Endodermal cell (in vitro differentiated cells): ENCODE data around the gene CGB1. TPM values are rescaled to one million over a fixed set of nuclear protein-coding genes. Genes with fewer than 3 reads are reported as not detected.

ENCODE experiments used
- DNase-seq: peaks from one replicate; pipeline ENCODE4 v3.0.0-alpha.2; 2017
- H3K27ac ChIP-seq: 2 replicates; pipeline ENCODE4 v1.5.1; 2013; ENCODE audit warnings: mild to moderate bottlenecking, low read depth, low read length, moderate library complexity
- H3K27me3 ChIP-seq: 2 replicates; pipeline ENCODE4 v1.6.1; 2013; ENCODE audit warnings: mild to moderate bottlenecking, low read length, moderate library complexity; ENCODE audit not compliant: insufficient read depth, control insufficient read depth, poor library complexity, severe bottlenecking
- H3K36me3 ChIP-seq: 2 replicates; pipeline ENCODE4 v1.7.0; 2013; ENCODE audit warnings: mild to moderate bottlenecking, low read length, moderate library complexity; ENCODE audit not compliant: control insufficient read depth, insufficient read depth
- H3K4me1 ChIP-seq: one replicate; pipeline ENCODE4 v1.7.0; 2013; ENCODE audit warnings: low read length; ENCODE audit not compliant: control insufficient read depth, insufficient read depth
- H3K4me3 ChIP-seq: 2 replicates; pipeline ENCODE4 v1.5.1; 2013; ENCODE audit warnings: mild to moderate bottlenecking, low read length, moderate library complexity
- H3K9ac ChIP-seq: 2 replicates; pipeline ENCODE4 v1.6.1; 2013; ENCODE audit warnings: mild to moderate bottlenecking, low read length, moderate library complexity; ENCODE audit not compliant: poor library complexity, severe bottlenecking; ENCODE audit errors: extremely low read depth
- H3K9me3 ChIP-seq: 2 replicates; pipeline ENCODE4 v1.6.1; 2013; ENCODE audit warnings: mild to moderate bottlenecking, low read length, moderate library complexity; ENCODE audit not compliant: control insufficient read depth
- H3K27ac Mint-ChIP-seq: 2 replicates; pipeline ENCODE4 v1.8.0; 2020; ENCODE audit warnings: mixed read lengths
- H3K27me3 Mint-ChIP-seq: 2 replicates; pipeline ENCODE4 v1.8.0; 2021; ENCODE audit warnings: mild to moderate bottlenecking, mixed read lengths; ENCODE audit not compliant: insufficient read depth
- H3K36me3 Mint-ChIP-seq: 2 replicates; pipeline ENCODE4 v1.8.0; 2020; ENCODE audit warnings: low read depth, mixed read lengths
- H3K4me1 Mint-ChIP-seq: 2 replicates; pipeline ENCODE4 v1.8.0; 2020; ENCODE audit warnings: mixed read lengths
- H3K4me3 Mint-ChIP-seq: 2 replicates; pipeline ENCODE4 v1.8.0; 2020; ENCODE audit warnings: mild to moderate bottlenecking, moderate library complexity, mixed read lengths
- H3K9me3 Mint-ChIP-seq: 2 replicates; pipeline ENCODE4 v1.8.0; 2020; ENCODE audit warnings: mild to moderate bottlenecking, mixed read lengths
- WGBS, 2 experiments: methylation state at CpG; one replicate each; pipeline versions ENCODE4 v1.1.5 to v1.1.7; 2013; ENCODE audit warnings: missing lambda C conversion rate in 2 of 2, mixed read lengths in 1 of 2; ENCODE audit not compliant: insufficient coverage in 1 of 2, insufficient read length in 1 of 2; 5-methylcytosine and 5-hydroxymethylcytosine counted together
- total RNA-seq, 2 donors: library from RNA; stranded (reverse); fragmentation: NEBNext Ultra II Directional in 1 of 2; extraction: Animal tissue kit (Norgen Biotek cat#: 25700) in 1 of 2; gene quantifications; 2 replicates in 1 of 2; 3 replicates in 1 of 2; pipeline ENCODE4 v1.2.1, GENCODE V29; 2021
- TF ChIP-seq, protein P1 (sequence below): fragments of 200-600 bp; sonication (generic); conservative IDR thresholded peaks from 2 replicates; pipeline ENCODE4 v1.5.0; 2021; ENCODE audit warnings: antibody characterized with exemption, mild to moderate bottlenecking

The CGB1 gene
- total RNA-seq, 2 donors from 2014 or later, result not detected

DNA sequence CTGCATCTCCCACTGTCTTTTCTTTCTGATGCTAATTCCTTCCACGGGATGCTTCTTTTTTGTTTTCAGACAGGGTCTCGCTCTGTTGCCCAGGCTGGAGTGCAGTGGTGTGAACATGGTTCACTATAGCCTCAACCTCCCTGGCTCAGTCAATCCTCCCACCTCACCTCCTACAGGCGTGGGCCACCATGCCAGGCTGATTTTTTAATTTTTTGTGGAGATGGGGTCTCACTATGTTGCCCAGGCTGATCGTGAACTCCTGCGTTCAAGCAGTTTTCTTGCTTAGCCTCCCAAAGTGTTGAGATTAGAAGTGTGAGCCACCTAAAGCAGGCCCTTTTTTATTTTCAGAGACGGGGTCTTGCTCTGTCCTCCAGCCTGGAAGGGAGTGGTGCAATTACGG lies 48.4 kb downstream of the CGB1 start:
- H3K27me3 Mint-ChIP-seq, result no peaks in the 10 kb centered on the region
- peaks cover 11% of the 10 kb centered on the region for H3K4me1 Mint-ChIP-seq
- no peak overlapping the region for H3K4me3 Mint-ChIP-seq
- no peak for DNase-seq
- H3K9me3 ChIP-seq, result no peaks in the 10 kb centered on the region
- no peak overlapping the region for H3K4me3 ChIP-seq
- no peak overlapping the region for H3K27ac Mint-ChIP-seq
- no peaks in the 10 kb centered on the region for H3K9me3 Mint-ChIP-seq
- H3K36me3 ChIP-seq, result peaks cover 45% of the 10 kb centered on the region
- TF ChIP-seq, protein P1, sequence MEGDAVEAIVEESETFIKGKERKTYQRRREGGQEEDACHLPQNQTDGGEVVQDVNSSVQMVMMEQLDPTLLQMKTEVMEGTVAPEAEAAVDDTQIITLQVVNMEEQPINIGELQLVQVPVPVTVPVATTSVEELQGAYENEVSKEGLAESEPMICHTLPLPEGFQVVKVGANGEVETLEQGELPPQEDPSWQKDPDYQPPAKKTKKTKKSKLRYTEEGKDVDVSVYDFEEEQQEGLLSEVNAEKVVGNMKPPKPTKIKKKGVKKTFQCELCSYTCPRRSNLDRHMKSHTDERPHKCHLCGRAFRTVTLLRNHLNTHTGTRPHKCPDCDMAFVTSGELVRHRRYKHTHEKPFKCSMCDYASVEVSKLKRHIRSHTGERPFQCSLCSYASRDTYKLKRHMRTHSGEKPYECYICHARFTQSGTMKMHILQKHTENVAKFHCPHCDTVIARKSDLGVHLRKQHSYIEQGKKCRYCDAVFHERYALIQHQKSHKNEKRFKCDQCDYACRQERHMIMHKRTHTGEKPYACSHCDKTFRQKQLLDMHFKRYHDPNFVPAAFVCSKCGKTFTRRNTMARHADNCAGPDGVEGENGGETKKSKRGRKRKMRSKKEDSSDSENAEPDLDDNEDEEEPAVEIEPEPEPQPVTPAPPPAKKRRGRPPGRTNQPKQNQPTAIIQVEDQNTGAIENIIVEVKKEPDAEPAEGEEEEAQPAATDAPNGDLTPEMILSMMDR, result no peak
- no peak overlapping the region for H3K27ac ChIP-seq
- H3K4me1 ChIP-seq, result no peaks in the 10 kb centered on the region
- peaks cover 54% of the 10 kb centered on the region for H3K36me3 Mint-ChIP-seq
- no peak overlapping the region for H3K9ac ChIP-seq
- 95% methylated on average over 5 to 7 of the region's 7 CpGs for WGBS, 2 experiments
- no peaks in the 10 kb centered on the region for H3K27me3 ChIP-seq

DNA sequence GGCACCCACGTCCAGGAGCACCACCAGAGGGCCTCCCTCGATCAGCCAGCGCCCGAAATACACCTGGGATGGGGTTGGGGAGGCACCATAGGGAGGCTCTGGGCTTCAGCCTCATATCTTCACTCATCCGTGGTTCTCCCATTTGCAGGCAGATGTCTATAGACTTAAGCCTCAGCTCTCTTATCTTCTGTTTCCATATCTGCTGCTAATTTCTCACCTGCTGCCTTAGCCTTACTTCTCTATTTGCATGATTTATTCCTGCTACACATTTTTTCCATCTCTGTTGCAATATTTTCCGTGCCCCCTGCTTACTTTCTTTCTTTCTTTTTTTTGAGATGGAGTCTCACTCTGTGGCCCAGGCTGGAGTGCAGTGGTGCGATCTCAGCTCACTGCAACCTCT lies 49.4 kb downstream of the CGB1 start:
- H3K4me3 Mint-ChIP-seq, result no peak overlapping the region
- Histone ChIP-seq H3K9ac (no peak overlapping the region), H3K27ac (no peak overlapping the region), H3K4me1 (no peaks in the 10 kb centered on the region), H3K36me3 (peaks cover 54% of the 10 kb centered on the region), H3K9me3 (no peaks in the 10 kb centered on the region), H3K4me3 (no peak overlapping the region), H3K27me3 (no peaks in the 10 kb centered on the region)
- peaks cover 11% of the 10 kb centered on the region for H3K4me1 Mint-ChIP-seq
- TF ChIP-seq, protein P1, result peak; percentile 19
- WGBS, 2 experiments, result 88 to 100% methylated on average over 4 to 7 of the region's 7 CpGs
- H3K9me3 Mint-ChIP-seq, result no peaks in the 10 kb centered on the region
- peak overlapping the region; percentile 19 for H3K27ac Mint-ChIP-seq
- no peaks in the 10 kb centered on the region for H3K27me3 Mint-ChIP-seq
- H3K36me3 Mint-ChIP-seq, result peaks cover 63% of the 10 kb centered on the region
- no peak for DNase-seq

DNA sequence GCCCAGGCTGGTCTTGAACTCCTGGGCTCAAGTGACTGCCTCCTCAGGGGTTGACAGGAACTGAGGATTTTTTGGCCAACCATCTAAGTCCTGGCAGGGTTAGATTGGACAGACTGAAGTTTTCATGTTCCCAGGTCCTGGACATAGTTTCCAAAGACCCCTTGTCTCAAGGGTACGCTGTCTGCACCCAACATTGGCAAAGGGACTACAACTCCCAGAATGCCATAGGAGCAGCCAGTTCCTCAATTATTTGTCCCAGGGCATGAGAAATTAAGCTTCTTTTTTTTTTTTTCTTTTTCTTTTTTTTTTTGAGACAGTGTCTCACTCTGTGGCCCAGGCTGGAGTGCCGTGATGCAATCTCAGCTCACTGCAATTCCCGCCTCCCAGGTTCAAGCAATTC lies 50.5 kb downstream of the CGB1 start:
- Histone ChIP-seq H3K4me1 (no peaks in the 10 kb centered on the region), H3K36me3 (peaks cover 65% of the 10 kb centered on the region), H3K27ac (no peak overlapping the region), H3K9ac (no peak overlapping the region), H3K4me3 (no peak overlapping the region), H3K9me3 (no peaks in the 10 kb centered on the region), H3K27me3 (no peaks in the 10 kb centered on the region)
- peaks cover 74% of the 10 kb centered on the region for H3K36me3 Mint-ChIP-seq
- no peak overlapping the region for H3K27ac Mint-ChIP-seq
- WGBS, 2 experiments, result 92 to 100% methylated on average over 2 to 3 of the region's 3 CpGs
- TF ChIP-seq, protein P1, result no peak
- H3K27me3 Mint-ChIP-seq, result no peaks in the 10 kb centered on the region
- peaks cover 6% of the 10 kb centered on the region for H3K4me1 Mint-ChIP-seq
- no peaks in the 10 kb centered on the region for H3K9me3 Mint-ChIP-seq
- H3K4me3 Mint-ChIP-seq, result no peak overlapping the region
- no peak for DNase-seq
